Type B pancreatic cell (in vitro differentiated cells): Measurements from ENCODE around the gene ZNF385A. TPM values are rescaled to one million over a fixed set of nuclear protein-coding genes. Genes with fewer than 3 reads are reported as not detected.

Experiments
- DNase-seq: peaks from one replicate; pipeline ENCODE4 v3.0.0; 2021; ENCODE audit warnings: mixed read lengths; ENCODE audit not compliant: unreplicated experiment; ENCODE audit errors: extremely low spot score
- H3K27ac Mint-ChIP-seq: 2 replicates; pipeline ENCODE4 v1.8.0; 2021; ENCODE audit warnings: mild to moderate bottlenecking, mixed read lengths
- H3K27me3 Mint-ChIP-seq: 2 replicates; pipeline ENCODE4 v1.8.0; 2021; ENCODE audit warnings: mixed read lengths
- H3K36me3 Mint-ChIP-seq: 2 replicates; pipeline ENCODE4 v1.8.0; 2021; ENCODE audit warnings: mixed read lengths
- H3K4me1 Mint-ChIP-seq: one replicate; pipeline ENCODE4 v1.8.0; 2021; ENCODE audit warnings: mixed read lengths; ENCODE audit not compliant: unreplicated experiment
- H3K4me3 Mint-ChIP-seq: 2 replicates; pipeline ENCODE4 v1.8.0; 2021; ENCODE audit warnings: mild to moderate bottlenecking, mixed read lengths
- H3K9me3 Mint-ChIP-seq: 2 replicates; pipeline ENCODE4 v1.8.0; 2021; ENCODE audit warnings: mixed read lengths
- CTCF ChIP-seq: fragments of 200-600 bp; sonication (generic); conservative IDR thresholded peaks from 2 replicates; pipeline ENCODE4 v1.5.0; 2021; ENCODE audit warnings: antibody characterized with exemption, mild to moderate bottlenecking
- total RNA-seq: library from RNA; stranded (reverse); gene quantifications from 2 replicates; pipeline ENCODE4 v1.2.1, GENCODE V29; 2021; ENCODE audit warnings: low replicate concordance

The ZNF385A gene
- total RNA-seq, 1 donor from 2014 or later = 29.5 TPM

DNA sequence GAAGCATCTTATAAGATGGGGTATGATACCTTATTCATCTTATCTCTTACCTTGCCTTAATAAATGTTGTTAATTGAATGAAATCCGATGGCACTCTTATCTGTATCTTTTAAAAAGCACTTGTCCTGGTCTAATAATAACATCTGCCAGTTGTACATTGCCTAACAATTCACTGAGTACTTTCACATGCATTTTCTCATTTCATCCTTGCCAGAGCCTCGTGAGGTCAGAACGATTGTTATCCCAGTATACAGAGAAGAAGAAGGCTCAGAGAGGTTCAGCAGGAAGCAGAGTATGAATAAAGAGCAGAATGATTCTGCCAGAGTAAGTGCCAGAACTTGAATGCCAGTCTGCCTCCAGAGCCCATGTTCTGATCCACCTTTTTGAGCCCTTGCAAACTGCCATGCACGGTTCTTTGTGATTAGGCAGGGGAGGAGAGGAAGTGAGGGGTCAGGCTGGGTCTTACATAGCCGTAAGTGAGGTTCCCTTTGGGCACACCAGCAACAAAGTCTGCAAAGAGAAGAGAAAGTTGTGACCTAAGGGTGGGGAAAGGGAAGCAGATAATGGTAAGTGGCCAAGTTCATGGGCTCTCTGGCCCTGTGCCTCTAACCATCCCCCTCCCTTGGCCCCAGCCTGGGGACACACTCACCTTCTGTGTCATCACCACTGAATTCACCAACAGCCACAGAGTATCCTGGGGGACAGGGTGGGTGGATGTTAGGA, 22.8 kb upstream of the ZNF385A start:
- TF ChIP-seq CTCF = no peak
- H3K27ac Mint-ChIP-seq = no peak overlapping the region
- H3K27me3 Mint-ChIP-seq = peaks cover 7% of the 10 kb centered on the region
- no peaks in the 10 kb centered on the region for H3K4me1 Mint-ChIP-seq
- H3K9me3 Mint-ChIP-seq = no peaks in the 10 kb centered on the region
- DNase-seq = no peak
- no peak overlapping the region for H3K4me3 Mint-ChIP-seq
- H3K36me3 Mint-ChIP-seq = peaks cover 5% of the 10 kb centered on the region

- no peak for TF ChIP-seq CTCF
- peaks cover 7% of the 10 kb centered on the region for H3K27me3 Mint-ChIP-seq
- no peaks in the 10 kb centered on the region for H3K9me3 Mint-ChIP-seq
- no peak overlapping the region for H3K4me3 Mint-ChIP-seq
- H3K27ac Mint-ChIP-seq = no peak overlapping the region
- H3K36me3 Mint-ChIP-seq = peaks cover 5% of the 10 kb centered on the region
- DNase-seq = no peak
- no peaks in the 10 kb centered on the region for H3K4me1 Mint-ChIP-seq
Measured at GRCh38 chr12:54405573-54405972, 21.0 kb upstream of the ZNF385A start.

DNA sequence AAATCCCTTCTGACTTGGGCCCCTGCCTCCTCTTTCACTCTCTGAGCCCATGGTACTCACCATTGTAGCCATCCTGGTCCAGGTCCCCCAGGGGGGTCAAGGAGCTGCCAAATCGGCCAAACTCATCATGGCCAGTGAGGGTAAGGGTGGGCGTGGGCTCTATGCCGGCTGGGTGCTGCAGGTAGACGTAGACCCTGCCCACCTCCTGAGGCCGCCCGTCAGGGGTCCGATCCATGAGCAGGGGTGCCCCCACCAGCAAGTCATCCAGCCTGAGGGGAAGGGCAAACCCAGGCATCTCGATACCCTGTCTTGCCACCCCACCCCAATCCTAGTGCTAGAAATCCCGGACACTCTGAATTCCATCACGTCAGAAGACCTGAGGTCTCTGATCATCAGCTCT, 20.6 kb upstream of the ZNF385A start:
- TF ChIP-seq CTCF = no peak
- no peaks in the 10 kb centered on the region for H3K4me1 Mint-ChIP-seq
- H3K9me3 Mint-ChIP-seq = no peaks in the 10 kb centered on the region
- H3K27me3 Mint-ChIP-seq = peaks cover 7% of the 10 kb centered on the region
- no peak overlapping the region for H3K27ac Mint-ChIP-seq
- H3K4me3 Mint-ChIP-seq = no peak overlapping the region
- peaks cover 5% of the 10 kb centered on the region for H3K36me3 Mint-ChIP-seq
- no peak for DNase-seq

DNA sequence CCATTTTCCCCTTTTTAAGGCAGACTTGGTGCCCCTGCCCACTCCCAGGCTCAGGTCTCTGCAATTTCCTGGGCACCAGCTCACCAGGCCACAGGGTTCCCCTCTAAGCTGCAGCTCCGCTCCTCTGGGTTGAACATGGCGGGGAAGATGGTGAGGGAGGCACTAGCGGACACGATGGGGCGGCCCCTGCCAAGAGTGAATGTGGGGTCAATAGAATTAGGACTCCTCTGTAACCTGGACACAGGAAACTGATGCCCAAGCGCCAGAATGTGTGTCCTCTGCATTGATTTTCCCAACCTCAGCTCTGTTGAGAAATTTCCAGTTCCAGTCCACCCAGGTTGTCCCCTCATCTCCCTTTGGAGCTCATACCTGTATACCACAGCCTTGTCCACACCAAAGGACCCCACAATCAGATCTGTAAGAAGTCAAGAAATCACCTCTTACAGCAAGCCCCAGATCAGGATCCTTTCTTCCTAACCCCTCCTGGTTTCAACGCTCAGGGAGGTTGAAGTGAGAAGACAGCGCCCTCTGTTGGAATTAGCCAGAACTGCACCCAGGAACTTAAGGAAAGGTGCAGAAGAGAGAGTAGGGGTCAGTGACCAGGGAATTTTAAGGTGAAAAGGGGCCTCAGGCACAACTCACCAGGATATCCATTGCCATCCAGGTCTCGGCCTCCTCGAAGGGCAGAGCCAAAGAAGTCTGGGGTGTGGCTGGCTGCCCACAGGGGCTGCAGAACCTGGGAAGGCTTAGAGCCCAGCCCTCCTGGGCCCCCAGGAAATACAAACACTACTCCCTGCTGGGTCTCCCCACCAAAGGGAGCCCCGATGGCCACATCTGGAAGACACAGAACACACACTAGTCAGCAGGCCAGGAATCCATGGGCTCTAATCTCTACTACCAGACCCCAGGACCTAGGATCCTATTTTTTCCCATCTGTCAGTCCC, 19.8 kb upstream of the ZNF385A start:
- no peaks in the 10 kb centered on the region for H3K4me1 Mint-ChIP-seq
- H3K36me3 Mint-ChIP-seq = peaks cover 6% of the 10 kb centered on the region
- H3K27ac Mint-ChIP-seq = no peak overlapping the region
- peaks cover 7% of the 10 kb centered on the region for H3K27me3 Mint-ChIP-seq
- H3K9me3 Mint-ChIP-seq = no peaks in the 10 kb centered on the region
- H3K4me3 Mint-ChIP-seq = no peak overlapping the region
- DNase-seq = no peak
- TF ChIP-seq CTCF = peak; percentile 93

DNA sequence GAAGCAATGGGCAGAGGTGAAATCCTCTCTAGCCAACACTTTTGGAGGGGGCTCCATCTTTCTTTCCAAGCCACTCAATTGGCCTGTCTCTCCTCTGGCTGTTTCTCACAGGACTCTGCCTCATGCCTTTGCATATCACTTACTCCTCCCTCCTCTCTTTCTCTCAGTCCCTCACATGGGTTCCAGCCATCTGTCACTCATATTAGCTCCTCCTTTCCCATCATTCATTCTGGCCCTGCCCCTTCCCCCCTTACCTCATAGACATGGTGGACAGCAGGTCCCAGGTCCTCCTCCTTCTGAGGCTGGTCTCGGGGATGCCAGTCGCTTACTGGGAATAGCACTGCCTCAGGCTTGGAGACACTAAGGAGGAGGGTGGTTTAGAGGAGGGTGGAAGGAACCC, 16.6 kb upstream of the ZNF385A start:
- Mint-ChIP-seq H3K27ac (peak overlapping the region; percentile 27), H3K4me3 (no peak overlapping the region), H3K36me3 (peaks cover 8% of the 10 kb centered on the region), H3K27me3 (peaks cover 4% of the 10 kb centered on the region), H3K9me3 (no peaks in the 10 kb centered on the region), H3K4me1 (no peaks in the 10 kb centered on the region)
- no peak for TF ChIP-seq CTCF
- no peak for DNase-seq
